HG02943 (cell line): Measurements from ENCODE around the gene PIK3CG.
"Not testable (repeated sequence)": the region's sequence is repeated elsewhere in the genome, so short reads cannot be mapped to it uniquely, and the experiment has no call there.

ENCODE experiments used
- ATAC-seq: cut with Tn5 transposase; IDR thresholded peaks from one replicate; pipeline ENCODE4 v1.9.1; 2021; ENCODE audit warnings: mild to moderate bottlenecking, low read depth, moderate library complexity; ENCODE audit not compliant: unreplicated experiment

The PIK3CG gene

DNA sequence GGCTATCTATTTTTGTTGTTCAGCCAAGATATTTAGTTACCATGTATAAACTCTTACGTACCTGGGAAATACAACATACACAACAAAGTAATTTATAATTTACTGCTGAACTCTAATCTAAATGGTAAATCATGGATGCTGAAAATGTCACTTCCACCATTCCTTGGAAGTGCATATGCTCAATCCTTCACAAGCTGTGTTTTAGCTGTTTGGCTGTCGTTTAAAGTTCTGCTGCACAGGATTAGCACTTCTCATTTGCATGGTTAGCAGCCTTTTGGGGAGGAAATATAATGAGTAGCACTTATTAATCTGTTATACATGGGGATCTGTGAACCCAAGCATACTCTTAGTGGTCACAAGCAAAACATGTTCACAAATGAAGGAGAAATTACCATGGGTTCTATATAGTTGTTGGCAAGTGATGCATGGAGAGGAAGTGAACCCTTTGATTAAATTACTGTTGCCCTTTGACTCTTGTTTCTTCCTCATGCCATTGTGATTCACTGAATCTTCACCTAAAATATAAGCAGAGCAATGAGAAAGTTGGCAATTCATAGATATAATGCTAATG is 18.5 kb downstream of the PIK3CG start:
- ATAC-seq: no peak

DNA sequence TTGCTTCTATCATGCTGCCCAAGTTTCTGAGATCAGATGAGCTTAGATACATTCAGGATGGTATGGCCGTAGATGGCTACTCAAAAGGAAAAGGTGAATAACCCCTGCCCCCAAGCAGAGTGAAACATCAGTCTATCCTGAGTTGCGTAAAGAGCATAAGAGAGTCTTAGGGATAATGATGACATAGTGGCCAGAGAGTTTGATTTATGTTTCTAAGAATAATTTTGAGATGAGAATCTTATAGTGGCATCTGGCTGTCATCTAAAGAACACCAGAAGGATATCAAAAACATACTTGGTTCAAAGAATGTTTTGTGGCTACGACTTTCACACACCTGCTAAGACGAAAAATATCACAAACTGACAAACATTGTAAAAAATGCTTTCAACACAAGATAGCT is 20.6 kb downstream of the PIK3CG start:
- ATAC-seq: no peak

DNA sequence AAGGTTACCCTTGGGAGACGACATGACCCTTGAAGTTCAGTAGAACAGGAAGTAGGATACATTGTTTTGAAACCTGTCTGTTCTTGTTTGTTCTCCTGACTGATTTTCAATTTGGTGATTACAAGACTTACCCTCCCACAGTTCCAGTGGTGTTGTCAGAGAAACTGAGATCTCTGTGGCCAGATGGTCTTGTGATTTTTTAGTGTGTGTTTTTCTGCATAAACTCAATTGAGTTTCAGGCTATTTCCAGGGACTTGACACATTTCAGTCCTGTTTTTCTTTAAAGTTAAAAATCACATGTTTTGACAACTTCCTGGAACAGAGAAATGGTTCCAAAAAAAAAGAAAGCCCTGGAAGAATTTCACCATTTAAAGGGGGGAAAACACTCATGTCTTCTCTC is 22.3 kb downstream of the PIK3CG start:
- ATAC-seq: no peak

DNA sequence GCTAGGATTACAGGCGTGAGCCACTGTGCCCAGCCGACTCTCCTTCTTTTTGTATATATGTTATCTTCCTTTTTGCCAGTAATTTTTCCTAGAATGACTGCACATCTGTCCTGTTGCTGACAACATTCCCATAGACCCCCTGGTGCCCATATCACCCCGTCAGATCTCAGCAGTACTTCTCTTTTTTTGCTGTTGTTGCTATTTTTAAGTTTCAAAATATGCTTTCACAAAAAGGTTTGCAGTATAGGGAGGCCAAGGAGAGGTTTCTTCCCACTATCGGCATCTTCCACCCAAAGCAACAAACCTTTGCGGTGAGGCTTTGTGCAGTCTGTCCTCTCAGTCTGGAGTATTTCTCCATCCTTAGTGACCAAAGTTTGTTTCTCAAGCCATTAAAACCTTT is 23.1 kb downstream of the PIK3CG start:
- no peak for ATAC-seq

DNA sequence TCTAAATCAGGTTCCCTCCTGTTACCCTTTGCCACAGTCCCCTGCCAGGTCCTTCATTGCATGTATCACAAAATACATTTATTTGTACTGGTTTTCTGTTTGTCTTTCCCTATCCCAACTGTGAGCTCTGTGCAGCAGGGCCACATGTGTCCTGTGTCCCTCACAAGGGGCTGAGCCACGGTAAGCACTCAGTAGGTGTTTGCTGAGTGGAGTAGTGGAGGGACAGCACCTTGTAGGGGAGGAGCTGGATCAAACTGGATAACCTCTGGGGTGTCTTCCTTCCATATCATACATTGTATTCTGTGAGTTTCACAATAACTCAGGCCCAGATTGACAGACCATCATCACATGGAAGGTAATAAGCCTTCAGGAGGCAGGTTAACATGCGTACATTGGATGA is 25.9 kb downstream of the PIK3CG start:
- no peak for ATAC-seq

DNA sequence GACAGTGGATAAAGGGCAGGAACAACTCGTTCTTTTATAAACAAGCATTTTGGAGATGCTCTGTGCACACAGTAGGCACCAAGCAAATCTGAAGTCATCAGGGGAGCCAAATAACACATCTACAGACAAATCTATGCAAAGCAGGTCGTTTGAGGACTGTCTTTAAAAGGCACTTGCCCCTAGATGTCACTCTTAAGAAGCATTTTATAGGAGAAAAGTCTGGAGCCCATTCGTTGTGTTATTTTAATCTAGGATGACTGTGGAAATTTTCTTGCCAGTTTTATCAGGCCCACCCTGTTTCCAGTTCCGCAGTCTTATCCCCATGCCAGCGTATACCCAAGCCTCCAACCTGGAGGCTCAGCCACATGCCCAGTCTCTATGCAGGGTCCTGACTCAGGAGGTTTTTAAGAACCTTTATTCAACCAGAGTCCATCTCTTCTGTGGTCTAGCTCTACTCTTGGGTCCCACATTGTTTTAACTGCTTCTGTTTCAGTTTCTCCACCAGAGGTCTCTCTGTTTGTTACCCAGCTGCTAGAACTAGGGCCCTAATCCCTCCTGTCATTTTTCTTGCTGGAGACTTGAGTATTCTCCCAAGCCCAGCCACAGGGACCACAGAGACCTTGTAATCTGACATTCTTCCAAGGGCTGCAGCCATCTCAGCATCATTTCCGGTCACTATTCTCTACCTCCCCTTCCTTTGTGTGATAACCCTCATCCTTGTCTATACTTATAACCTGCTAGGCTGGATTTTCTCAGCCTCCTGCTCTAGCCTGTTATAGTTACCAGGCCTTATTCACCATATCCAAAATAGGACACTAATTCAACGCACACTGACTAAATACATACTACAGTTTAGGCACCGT is 26.7 kb downstream of the PIK3CG start:
- no peak for ATAC-seq

DNA sequence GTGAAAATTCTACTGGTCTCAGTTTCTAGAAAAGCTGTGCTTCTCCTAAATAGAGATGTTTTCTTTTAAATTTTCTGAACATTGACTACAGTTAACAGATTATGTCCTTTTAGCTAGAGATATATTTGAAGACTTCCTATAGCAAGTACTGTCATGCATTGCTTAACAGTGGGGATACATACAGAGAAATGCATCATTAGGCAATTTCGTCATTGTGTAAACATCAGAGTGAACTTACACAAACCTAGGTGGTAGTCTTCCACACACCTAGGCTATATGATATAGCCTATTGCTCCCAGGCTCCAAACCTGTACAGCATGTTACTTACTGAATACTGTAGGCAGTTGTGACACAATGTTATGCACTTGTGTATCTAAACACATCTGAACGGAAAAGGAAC is 28.5 kb downstream of the PIK3CG start:
- no peak for ATAC-seq

DNA sequence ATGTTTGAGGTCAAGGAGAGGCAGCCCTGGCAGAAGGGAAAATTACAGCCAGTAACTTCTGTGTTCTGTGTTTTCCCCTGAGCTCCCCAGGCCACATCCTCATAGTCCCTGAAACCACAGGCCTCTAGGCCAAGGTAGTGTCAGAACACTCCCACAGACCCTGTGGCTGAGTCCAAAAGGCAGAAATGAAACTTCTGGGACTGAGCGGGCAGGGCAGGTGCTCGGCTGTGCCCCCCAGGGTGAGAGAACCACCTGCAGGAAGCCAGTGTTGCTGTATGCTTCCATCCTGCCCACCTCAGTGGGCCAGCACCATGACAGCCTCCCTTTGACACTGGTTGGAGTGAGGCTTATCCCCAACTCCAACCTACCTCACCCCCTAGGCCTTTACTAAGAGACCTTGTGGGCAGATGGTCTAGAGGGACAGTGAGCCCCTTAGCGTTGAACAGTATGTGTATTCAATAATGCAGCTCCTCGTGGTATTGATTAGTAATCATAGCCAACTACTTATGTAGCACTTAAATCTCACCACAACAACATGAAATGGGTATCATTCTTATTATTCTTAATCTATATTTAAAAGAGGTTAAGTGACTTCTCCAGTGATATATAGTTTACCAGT is 30.3 kb downstream of the PIK3CG start:
- peak; percentile 93 for ATAC-seq

DNA sequence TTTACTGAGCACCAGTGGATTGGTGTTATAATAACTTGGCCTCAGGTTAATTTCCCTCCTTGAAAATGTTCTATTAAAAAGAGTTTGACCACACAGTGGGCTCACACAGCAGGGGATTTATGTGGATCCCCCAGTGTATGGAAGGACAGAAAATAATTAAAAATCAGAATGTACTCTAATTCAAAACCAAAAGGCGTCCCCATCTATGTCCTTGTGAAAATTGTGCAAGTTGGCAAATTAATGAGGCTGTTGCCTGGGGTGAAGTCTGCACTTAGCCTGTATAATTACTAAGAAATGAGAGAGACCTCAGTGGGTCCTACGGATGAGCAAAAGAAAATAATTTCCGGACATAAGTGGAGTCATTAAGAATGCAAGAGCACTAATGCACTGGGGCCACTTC is 31.1 kb downstream of the PIK3CG start:
- no peak for ATAC-seq

DNA sequence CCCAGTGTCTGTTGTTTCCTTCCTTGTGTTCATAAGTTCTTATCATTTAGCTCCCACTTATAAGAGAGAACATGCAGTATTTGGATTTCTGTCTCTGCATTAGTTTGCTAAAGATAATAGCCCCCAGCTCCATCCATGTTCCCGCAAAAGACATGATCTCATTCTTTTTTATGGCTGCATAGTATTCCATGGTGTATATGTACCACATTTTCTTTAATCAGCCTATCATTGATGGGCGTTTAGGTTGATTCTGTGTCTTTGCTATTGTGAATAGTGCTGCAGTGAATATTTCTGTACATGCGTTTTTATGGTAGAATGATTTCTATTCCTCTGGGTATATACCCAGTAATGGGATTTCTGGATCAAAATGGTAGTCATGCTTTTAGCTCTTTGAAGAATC is 32.5 kb downstream of the PIK3CG start:
- not testable (repeated sequence) for ATAC-seq

DNA sequence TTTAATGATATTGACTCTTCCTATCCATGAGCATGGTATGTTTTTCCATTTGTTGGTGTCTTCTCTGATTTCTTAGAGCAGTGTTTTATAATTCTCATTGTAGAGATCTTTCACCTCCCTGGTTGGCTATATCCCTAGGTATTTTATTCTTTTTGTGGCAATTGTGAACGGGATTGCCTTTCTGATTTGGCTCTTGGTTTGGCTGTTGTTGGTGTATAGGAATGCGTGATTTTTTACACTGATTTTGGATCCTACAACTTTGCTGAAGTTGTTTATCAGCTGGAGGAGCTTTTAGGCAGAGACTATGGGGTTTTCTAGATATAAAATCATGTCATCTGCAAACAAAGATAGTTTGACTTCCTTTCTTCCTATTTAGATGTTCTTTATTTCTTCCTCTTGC is 33.9 kb downstream of the PIK3CG start:
- ATAC-seq: not testable (repeated sequence)

DNA sequence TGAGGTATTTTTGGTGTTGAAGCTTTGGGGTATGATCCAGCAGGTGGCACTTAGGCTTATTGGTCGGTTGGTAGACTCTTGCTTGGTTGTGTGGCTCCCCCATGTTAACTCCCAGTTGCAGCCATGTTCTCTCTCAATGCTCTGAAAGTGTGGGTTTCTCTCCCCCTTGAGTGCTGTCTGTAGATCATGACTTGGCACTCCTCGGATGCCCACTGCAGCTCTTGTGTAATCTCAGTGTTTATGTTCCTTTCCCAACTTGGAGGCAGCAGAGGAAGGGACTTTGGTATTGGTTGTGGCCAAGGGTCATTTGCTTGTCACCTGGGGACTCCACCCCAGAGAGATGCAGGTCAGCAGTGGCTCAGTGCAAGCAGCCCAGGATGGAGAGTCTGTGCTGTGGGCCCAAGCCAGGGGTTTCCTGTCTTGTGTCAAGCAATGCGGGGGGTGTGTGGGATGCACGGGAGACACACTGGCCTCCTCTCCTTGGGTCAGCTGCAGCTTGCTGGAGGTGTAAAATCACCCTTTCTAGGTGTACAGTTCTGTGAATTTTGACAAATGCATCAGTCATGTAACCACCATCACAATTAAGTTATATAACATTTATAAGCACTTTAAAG is 36.9 kb downstream of the PIK3CG start:
- ATAC-seq: no peak

DNA sequence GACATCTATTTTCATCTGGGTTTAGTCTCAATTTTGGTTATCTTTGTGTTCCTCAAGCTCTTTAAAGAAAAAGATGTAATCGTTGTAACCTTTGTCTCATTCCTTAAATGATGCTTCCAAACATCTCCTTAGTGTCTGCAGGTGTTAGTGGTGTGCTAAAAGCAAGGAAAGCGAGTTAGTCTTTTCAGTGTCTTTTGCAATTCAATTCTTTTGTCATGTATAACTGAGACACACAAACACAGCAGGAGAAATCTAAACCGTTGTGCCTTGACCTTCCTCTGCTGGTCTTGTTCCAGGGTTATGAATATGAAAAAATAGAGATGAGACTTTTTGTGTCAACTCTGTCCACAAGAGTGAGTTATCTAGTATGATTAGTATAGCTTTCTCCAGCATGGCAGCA is 40.7 kb downstream of the PIK3CG start:
- ATAC-seq: no peak

DNA sequence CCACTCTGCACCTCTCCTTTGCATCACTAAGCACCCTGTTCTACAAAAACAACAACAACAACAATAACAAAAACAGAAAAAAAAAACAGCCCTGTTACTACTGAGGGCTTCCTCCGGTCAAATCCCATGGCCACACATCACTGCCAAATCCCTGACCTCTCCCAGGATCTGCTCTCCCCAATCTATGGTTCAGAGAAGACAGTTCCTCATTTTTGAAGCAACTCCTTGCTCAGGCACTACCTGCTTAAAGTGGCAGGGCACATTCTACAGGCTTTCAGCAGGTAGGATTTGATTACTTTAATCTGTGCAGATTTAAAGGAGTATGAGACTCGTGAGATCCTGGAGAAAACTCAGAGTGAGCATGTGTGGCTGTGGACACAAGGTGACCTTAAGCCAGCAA is 46.9 kb downstream of the PIK3CG start:
- no peak for ATAC-seq

DNA sequence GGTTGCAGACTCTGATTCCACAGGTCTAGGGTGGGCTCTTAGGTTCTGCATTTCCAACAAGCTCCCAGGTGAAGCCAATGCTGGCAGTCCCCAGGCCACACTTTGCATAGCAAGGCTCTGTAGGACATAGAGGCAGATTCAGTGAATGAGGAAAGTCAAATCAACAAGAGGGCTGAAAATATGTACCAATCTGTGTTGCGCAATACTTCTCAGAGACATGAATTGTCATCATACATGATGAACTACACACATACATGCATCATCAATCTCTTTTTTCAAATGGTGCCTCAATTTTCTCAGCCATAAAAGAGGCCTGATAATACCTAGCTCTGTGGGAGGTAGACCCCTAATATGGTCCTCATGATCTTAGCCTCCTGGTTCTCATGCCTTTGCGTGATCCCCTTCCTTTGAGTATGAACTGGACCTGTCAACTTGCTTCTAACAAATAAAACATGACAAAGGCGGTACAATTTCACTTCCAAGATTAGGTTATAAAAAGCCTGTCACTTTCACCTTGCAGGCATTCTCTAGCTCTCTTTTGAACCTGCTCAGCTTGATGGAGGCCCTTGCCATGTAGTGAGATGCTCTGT is 49.0 kb downstream of the PIK3CG start:
- no peak for ATAC-seq

DNA sequence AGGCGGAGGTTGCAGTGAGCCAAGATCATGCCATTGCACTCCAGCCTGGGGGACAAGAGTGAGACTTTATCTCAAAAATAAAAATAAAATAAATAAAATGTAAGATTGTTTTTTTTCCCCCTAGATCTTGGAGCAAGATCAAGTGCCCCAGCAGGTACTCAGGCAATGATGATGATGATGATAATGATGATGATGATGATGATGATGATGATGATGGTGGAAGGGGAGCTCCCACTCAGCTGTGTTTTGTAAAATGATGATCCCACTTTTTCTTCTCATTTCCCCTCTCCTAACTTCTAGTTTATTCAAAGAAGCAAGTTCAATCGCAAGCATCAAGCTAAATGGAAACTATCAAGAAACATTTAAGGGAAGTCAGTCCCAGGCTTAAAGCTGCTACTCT is 50.3 kb downstream of the PIK3CG start:
- ATAC-seq: no peak

DNA sequence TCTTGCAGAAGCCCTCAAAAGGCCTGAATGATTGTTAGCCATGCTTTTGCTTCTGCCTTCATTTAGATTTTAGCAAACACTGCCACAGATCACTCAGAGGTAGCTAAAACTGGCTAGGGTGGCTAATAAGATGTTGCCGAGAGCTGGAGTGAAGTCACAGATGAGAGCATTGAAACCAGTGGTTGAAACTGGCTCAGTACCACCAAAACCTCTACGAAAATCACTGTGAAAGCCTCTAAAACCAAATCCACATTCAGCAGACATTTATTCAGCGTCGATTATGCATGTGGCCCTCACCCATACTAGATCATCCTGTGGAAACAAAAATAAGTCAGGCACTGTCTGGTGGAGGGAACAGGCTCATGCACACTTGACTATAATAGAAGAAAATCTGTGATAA is 50.8 kb downstream of the PIK3CG start:
- peak; percentile 96 for ATAC-seq

DNA sequence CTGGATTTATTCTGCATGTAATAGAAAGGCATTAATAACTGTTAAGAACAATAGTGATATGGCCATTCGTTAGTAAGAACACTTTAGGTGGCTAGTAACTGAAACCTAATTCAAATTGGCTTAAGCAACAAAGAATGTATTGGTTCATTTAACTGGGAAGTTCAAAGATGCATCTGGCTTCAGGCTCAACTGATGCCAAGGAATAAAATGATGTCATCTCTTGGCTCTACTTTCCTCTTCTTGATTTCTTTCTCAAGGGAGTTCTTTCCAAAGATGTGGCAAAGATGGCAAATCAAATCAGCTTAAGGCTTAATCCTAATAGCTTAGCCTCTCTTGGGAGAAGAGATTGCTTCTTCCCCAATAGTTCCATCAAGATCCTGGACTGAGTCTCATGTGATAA is 51.6 kb downstream of the PIK3CG start:
- ATAC-seq: no peak

DNA sequence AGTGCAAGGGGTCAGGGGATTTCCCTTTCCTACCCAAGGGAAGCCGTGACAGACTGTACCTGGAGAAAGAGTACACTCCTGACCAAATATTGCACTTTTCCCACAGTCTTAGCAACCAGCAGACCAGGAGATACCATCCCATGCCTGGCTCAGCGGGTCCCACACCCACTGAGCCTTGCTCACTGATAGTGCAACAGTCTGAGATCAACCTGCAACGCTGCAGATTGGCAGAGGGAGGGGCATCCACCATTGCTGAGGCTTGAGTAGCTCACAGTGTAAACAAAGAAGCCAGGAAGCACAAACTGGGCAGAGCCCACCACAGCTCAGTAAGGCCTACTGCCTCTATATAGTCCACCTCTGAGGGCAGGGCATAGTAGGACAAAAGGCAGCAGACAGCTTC is 53.9 kb downstream of the PIK3CG start:
- ATAC-seq: no peak

DNA sequence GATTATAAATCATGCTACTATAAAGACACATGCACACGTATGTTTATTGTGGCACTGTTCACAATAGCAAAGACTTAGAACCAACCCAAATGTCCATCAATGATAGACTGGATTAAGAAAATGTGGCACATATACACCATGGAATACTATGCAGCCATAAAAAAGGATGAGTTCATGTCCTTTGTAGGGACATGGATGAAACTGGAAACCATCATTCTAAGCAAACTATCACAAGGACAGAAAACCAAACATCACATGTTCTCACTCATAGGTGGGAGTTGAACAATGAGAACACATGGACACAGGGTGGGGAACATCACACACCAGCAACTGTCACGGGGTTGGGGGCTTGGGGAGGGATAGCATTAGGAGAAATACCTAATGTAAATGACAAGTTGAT is 59.4 kb downstream of the PIK3CG start:
- not testable (repeated sequence) for ATAC-seq

DNA sequence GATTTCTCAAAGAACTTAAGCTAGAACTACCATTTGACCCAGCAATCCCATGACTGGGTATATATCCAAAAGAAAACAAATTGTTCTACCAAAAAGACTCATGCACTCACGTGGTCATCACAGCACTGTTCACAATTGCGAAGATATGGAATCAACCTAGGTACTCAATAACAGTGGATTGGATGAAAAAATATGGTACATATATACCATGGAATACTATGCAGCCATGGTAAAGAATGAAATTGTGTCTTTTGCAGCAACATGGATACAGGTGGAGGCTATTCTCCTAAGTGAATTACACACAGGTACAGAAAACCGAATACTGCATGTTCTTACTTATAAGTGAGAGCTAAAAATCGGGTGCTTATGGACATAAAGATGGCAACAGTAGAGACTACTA is 61.8 kb downstream of the PIK3CG start:
- no peak for ATAC-seq
